Measurements from ENCODE around the gene LTBP1.

The LTBP1 gene

DNA sequence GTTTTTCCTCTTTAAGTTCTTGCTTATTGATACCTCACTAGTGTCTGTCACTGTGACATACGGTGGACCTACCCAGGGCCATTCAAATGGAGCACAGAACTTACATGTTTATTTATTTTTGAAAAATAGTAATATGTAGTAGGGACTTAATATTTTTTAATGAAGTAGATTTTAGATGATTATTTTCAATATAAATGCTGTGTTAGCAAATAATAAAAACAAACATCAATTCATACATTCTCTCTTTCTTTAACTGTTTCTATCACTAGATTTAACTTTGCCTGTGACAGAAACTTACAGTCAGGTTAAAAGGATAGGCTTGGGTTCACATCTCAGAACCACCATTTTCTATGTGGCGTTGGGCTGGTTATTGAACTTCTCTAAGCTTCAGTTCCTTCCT lies 345.3 kb downstream of the LTBP1 start:
- H3K9me3 Mint-ChIP-seq, result no peaks in the 10 kb centered on the region

DNA sequence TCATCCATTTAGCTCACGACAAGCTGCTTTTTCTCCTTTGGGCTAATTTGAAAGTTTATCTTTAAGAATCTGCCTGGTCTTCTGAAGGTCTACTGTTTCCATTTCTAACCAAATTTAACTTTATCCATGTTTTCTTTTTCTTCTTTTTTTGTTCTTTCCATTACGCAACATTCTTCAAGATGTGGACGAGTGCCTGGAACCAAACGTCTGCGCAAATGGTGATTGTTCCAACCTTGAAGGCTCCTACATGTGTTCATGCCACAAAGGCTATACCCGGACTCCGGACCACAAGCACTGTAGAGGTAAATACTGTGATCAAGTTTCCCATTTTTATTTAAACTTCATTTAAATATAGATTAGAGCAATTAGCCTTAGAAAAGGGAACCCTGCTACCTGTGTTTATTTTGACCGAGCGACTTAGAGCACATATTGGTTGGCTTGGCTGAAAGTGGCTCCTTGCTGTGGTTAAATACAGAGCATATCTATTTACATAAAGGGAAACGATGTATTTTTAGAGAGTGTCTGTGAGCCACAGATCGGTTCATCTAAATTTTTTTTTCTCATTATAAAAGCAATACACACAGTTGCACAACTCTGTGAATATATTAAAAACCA lies 346.3 kb downstream of the LTBP1 start:
- Mint-ChIP-seq H3K36me3 (no peaks in the 10 kb centered on the region), H3K9me3 (no peaks in the 10 kb centered on the region), H3K4me1 (peaks cover 6% of the 10 kb centered on the region), H3K27ac (no peak overlapping the region), H3K4me3 (no peak overlapping the region)
- DNase-seq (ENCODE audit: low spot score in 2 of 2), result no peak
- ATAC-seq, result no peak

More for the DNA sequence above, 345.3 kb downstream of the LTBP1 start:
- ATAC-seq (no peak), DNase-seq (ENCODE audit: low spot score in 2 of 2) (no peak)
- Mint-ChIP-seq H3K27ac (no peak overlapping the region), H3K4me3 (no peak overlapping the region), H3K36me3 (no peaks in the 10 kb centered on the region), H3K4me1 (peaks cover 6% of the 10 kb centered on the region)

DNA sequence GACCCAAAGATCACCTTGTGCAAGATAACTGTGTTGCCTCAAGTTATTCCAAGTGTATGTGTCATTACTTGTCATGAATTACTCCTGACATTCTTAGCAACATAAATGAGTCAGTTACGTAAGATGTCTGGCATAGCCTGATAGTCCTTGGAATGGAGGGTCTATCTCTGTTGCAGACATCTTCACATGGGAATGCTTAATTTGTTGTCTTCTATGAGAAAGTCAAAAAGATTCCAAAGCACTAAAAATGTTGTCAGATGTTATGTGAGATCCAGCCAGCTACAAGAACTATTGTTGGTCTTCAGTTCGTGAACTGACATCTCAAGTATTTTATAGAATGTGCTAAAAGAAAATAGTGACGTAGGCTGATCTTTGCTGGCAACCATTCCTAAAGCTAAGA lies 351.5 kb downstream of the LTBP1 start:
- Mint-ChIP-seq H3K4me1 (no peaks in the 10 kb centered on the region), H3K4me3 (no peak overlapping the region), H3K27ac (no peak overlapping the region), H3K9me3 (no peaks in the 10 kb centered on the region), H3K36me3 (no peaks in the 10 kb centered on the region)
- ATAC-seq, result no peak
- no peak for DNase-seq (ENCODE audit: low spot score in 2 of 2)

DNA sequence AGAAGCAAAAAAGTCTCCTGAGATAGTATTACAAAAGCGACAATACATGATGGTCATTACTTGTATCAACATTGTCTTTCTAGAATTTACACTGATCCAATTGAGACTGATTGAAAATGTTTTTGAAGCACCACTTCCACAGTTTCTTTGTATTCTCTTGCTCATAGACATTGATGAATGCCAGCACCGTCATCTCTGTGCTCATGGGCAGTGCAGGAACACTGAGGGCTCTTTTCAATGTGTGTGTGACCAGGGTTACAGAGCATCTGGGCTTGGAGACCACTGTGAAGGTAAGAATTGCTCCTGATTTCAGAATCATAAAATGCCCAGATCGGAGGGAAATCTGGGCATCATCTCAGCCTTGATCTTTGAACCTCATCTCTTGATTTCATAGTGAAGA lies 354.6 kb downstream of the LTBP1 start:
- DNase-seq (ENCODE audit: low spot score in 2 of 2) (no peak), ATAC-seq (no peak)
- Mint-ChIP-seq H3K36me3 (no peaks in the 10 kb centered on the region), H3K9me3 (no peaks in the 10 kb centered on the region), H3K4me3 (no peak overlapping the region), H3K27ac (no peak overlapping the region), H3K4me1 (no peaks in the 10 kb centered on the region)

DNA sequence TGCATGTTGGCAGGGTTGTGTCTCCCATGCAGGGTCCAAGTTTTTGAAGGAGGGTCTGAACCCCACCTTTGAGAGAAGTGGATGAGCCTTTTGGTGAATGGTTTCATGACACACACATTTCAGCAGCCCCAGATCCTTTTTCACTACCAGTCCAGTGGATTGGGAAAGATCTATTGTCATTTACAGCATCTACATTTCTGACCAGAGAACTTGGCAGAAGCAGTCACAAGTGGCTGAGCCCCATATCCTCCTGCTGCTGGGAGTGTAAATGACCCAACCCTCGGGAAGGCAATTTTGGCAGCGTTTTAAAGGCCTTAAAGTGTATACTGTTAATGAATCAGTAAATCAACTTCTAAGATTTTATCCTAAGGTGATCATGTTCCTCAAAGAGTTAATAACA lies 355.6 kb downstream of the LTBP1 start:
- ATAC-seq (no peak), DNase-seq (ENCODE audit: low spot score in 2 of 2) (no peak)
- no peaks in the 10 kb centered on the region for H3K4me1 Mint-ChIP-seq
- no peak overlapping the region for H3K4me3 Mint-ChIP-seq
- H3K9me3 Mint-ChIP-seq, result no peaks in the 10 kb centered on the region
- H3K36me3 Mint-ChIP-seq, result no peaks in the 10 kb centered on the region
- H3K27ac Mint-ChIP-seq, result no peak overlapping the region

DNA sequence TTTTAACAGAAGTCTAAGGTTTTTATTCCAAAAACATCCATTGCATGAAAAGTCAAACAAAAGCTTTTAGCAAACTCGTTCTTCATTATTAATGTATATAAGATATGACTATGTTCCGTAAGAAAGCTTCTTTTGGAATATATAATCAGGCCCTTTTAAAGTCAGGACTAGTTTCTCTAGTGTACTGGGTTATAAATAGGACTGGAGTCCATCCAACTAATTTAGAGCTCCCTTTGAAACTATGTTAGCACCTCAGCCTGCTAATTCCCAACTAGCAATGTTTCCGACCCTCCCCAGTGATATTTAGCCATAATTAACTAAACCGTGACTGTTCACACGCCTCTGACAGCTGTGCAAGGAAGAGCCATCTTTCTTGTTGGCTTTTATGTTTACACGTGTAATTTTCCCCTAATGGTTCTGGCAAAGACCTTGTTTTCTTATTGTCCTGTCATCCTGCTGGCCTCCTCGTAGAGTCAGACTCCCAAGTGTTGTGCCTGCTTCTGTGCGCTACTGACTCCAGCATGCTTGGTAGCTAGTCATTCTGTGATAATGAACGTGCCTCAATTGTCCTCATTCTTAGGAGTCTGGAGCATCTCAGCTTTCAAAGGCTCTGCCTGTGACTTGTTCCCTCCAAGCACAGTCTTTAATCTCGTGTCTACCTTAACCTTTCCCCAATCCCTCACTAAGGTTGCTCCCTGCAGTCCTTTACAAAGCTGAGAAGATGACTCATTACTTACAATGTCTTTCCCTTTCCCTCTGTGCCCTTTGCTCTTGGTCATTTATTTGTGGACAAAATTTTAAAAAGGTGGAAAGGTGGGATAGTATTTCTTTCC lies 357.5 kb downstream of the LTBP1 start:
- H3K27ac Mint-ChIP-seq, result no peak overlapping the region
- no peaks in the 10 kb centered on the region for H3K36me3 Mint-ChIP-seq
- H3K4me3 Mint-ChIP-seq, result no peak overlapping the region
- DNase-seq (ENCODE audit: low spot score in 2 of 2) (no peak), ATAC-seq (no peak)
- H3K9me3 Mint-ChIP-seq, result no peaks in the 10 kb centered on the region
- no peaks in the 10 kb centered on the region for H3K4me1 Mint-ChIP-seq

DNA sequence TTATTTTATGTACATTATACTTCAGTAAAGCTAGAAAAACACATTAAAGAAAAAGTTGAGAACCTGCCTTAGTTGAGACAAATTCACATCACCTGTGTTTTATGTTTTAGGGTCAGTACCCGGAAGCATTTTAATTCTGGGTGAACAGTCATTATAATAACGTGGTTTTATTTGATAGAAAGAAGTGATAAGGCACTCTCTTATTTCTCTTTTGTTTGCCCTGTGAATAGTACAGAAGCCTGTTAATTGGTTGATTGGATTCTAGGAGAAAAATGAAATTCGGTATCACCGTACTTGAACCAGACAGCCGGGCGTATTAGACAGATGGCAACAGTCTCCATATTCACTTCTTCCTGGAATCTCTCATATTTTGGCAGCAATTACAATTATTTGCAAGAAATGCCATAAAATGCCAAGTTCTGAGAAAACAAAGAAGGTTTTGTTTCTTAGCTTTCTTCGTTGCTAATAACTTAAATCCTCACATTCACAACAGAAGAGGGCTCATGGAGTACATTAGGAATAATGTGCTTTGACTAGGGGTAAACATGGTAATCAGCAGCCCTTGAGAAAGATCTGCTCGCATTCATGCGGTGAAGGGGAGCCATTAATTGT lies 361.0 kb downstream of the LTBP1 start:
- no peak overlapping the region for H3K27ac Mint-ChIP-seq
- no peaks in the 10 kb centered on the region for H3K9me3 Mint-ChIP-seq
- no peak overlapping the region for H3K4me3 Mint-ChIP-seq
- H3K36me3 Mint-ChIP-seq, result no peaks in the 10 kb centered on the region
- DNase-seq (ENCODE audit: low spot score in 2 of 2) (no peak), ATAC-seq (no peak)
- H3K4me1 Mint-ChIP-seq, result peaks cover 3% of the 10 kb centered on the region

DNA sequence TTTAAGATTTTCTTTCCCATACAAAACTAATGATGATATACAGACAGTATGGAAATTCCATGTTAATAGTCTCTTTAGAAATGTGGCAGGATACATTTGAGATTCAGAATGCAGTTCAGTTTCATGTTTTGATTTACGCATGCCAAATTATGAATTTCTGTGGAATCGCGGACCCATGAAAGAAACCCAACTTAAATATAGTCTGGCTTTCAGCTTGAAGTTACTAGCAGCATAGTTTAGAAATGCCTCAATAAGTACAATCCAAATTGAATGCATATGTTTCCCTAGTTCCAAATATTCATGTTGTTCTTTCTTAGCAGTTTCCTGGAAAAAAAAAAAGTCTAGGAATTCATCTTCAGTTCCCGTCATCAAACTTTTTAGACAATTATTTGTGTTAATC lies 365.6 kb downstream of the LTBP1 start:
- Mint-ChIP-seq H3K36me3 (no peaks in the 10 kb centered on the region), H3K4me1 (peaks cover 12% of the 10 kb centered on the region), H3K27ac (no peak overlapping the region), H3K9me3 (no peaks in the 10 kb centered on the region), H3K4me3 (no peak overlapping the region)
- no peak for ATAC-seq
- DNase-seq (ENCODE audit: low spot score in 2 of 2), result no peak

DNA sequence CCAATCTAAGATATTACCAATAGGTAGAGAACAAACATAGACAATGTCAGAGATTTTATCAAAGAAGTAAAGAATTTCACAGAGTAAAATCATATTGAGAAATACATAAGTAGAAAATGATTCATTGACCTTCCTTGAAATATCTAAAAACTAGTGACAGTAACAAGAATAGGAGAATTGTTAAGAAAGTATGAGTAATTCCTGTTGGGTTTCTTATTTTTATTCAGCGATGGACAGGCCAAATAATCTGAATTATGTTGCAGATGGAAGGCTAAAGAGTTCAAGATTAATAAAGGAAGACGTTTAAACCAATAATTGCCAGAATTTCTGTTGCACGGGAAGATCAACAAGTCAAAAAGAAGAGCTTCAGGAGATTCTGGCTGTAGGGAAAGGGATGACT lies 366.3 kb downstream of the LTBP1 start:
- H3K4me3 Mint-ChIP-seq, result no peak overlapping the region
- H3K4me1 Mint-ChIP-seq, result peaks cover 12% of the 10 kb centered on the region
- H3K36me3 Mint-ChIP-seq, result no peaks in the 10 kb centered on the region
- peak; percentile 61 for ATAC-seq
- H3K9me3 Mint-ChIP-seq, result no peaks in the 10 kb centered on the region
- H3K27ac Mint-ChIP-seq, result no peak overlapping the region
- no peak for DNase-seq (ENCODE audit: low spot score in 2 of 2)

DNA sequence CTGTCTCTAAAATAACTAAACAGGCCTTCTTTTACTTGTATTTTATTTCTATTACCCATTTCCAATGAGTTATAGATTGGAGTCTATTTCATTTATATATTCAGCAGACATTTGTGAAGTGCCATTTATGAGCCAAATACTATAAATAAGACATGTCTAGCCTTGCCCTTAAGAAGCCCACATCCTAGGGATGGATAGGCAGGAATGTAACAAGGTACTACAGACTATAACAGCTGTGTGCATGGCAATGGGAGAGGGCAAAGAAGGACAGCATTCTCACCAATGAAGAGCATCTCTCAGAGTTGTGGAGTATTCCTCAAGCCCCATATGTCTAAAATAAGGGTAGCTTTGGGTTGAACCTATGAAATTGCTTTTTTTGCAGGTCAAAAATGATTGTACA lies 367.8 kb downstream of the LTBP1 start:
- no peak overlapping the region for H3K27ac Mint-ChIP-seq
- ATAC-seq (no peak), DNase-seq (ENCODE audit: low spot score in 2 of 2) (no peak)
- no peaks in the 10 kb centered on the region for H3K9me3 Mint-ChIP-seq
- no peaks in the 10 kb centered on the region for H3K36me3 Mint-ChIP-seq
- peaks cover 12% of the 10 kb centered on the region for H3K4me1 Mint-ChIP-seq
- H3K4me3 Mint-ChIP-seq, result no peak overlapping the region

DNA sequence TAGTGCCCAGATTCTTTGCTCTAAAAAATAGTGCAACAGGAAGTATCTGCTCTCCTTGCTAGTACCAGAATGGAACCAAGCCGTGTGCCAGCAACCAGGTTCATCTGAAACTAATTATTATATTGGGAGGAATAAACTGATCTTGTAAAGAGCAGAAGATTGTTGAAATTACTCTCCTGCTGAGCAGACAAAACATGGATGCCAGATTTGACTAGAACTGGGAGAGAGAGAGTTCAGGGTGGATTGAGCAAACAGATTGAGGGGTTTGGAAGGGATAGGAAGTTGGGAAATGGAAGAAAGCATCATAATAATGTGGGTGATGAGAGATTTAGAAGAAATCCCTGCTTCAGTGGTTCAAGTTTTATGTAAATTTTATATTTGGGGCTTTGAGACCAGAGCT lies 369.6 kb downstream of the LTBP1 start:
- Mint-ChIP-seq H3K4me3 (no peak overlapping the region), H3K4me1 (peaks cover 27% of the 10 kb centered on the region), H3K36me3 (peaks cover 6% of the 10 kb centered on the region), H3K9me3 (no peaks in the 10 kb centered on the region), H3K27ac (no peak overlapping the region)
- DNase-seq (ENCODE audit: low spot score in 2 of 2) (no peak), ATAC-seq (no peak)

DNA sequence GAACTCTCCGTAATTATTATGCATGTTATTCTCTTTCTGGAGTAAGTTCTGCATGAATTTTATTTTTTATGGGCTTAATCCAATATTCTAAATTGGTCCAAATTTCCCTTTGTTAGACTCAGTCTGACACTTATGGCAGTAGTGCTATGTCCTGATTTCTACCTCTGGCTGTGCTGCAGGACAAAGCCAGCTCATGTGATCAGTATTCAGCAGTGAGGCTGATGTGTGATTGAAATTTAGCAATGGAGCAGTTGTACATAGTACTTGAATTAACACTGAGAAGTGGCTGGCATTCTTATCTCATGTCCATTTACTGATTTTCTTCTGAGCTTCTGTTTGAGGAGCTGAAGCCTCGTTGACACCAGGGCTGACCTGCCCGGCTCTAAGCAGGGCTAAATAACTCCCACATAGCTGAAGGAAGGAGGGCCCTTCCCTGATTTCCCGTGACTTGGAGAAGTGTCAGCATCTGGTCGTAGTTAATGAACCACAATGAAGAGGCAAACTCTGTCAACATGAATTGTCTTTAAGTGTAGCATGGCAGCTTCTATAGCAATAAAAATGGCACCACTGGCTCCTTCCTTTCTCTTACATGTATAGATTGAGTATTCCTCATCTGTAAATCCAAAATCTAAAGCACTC lies 370.7 kb downstream of the LTBP1 start:
- no peak for DNase-seq (ENCODE audit: low spot score in 2 of 2)
- Mint-ChIP-seq H3K27ac (no peak overlapping the region), H3K36me3 (peaks cover 6% of the 10 kb centered on the region), H3K4me3 (no peak overlapping the region), H3K9me3 (no peaks in the 10 kb centered on the region), H3K4me1 (peaks cover 37% of the 10 kb centered on the region)
- ATAC-seq, result no peak

DNA sequence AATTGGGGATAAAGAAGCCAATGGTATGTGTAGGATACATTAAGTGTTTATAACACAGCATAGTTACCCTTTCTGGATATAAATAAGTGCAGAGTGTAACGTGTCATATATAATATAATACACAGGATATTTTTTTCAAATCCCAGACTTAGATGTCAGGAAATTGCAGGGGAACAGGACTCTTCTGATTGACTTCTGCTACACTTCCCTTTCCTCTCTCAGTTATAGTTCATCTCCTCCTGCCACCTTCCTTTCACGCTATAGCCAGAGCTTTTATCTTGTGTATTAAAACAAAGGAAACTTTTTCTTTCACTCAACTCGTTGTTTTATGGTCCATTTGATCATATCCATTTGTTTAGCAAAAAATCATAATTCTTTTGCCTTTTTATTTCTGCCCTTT lies 371.7 kb downstream of the LTBP1 start:
- no peaks in the 10 kb centered on the region for H3K9me3 Mint-ChIP-seq

DNA sequence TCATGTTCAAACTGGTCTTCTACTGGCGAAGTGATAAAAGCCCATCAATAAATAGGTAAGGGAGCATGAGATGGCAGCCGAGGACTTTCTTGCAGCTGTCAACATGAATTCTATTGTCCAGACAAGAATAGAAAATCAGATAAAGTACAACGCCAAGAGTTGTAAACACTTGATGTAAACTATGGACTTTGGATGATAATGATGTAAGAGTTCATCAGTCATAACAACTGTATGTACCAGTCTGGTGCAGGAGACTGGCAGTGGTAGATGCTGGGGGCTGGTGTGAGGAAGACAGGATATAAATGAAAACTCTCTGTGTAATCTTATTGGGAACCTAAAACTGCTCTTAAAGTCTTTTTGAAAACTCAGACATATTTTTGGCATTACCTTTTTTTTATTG lies 373.8 kb downstream of the LTBP1 start:
- ATAC-seq, result no peak
- peak overlapping the region; percentile 42 for H3K4me3 Mint-ChIP-seq
- H3K9me3 Mint-ChIP-seq, result no peaks in the 10 kb centered on the region
- no peak for DNase-seq (ENCODE audit: low spot score in 2 of 2)
- H3K27ac Mint-ChIP-seq, result peak overlapping the region; percentile 87
- H3K4me1 Mint-ChIP-seq, result peaks cover 31% of the 10 kb centered on the region
- peaks cover 6% of the 10 kb centered on the region for H3K36me3 Mint-ChIP-seq

More for the DNA sequence above, 371.7 kb downstream of the LTBP1 start:
- no peak overlapping the region for H3K27ac Mint-ChIP-seq
- H3K4me3 Mint-ChIP-seq, result no peak overlapping the region
- H3K4me1 Mint-ChIP-seq, result peaks cover 34% of the 10 kb centered on the region
- ATAC-seq, result no peak
- peaks cover 6% of the 10 kb centered on the region for H3K36me3 Mint-ChIP-seq
- DNase-seq (ENCODE audit: low spot score in 2 of 2), result no peak

DNA sequence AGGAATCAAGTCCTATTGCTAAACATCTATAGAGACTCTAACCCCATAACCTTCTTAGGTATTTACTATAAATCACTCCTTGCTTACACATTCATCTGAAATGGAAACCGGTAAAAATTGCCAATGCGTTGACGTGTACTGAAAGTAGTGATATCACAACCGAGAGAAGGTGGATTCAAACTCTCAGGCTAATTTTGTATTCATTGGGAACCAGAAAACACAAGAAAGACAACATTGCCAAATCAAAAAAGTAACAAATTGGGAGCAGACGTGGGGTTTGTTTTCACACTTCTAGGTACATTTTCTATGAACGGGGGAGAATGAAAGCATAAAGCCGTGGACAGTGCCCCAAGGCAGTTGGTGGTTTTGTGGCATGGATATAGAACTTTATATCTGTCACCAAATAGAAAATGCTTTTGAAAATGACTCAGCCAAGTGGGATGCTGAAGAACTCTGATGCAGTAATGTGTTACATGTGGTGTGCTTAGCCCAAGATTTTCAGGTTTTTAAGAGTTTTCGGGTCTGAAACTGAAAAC lies 374.6 kb downstream of the LTBP1 start:
- DNase-seq (ENCODE audit: low spot score in 2 of 2) (peak; percentile 24 to 71), ATAC-seq (peak; percentile 94)
- H3K36me3 Mint-ChIP-seq, result peaks cover 6% of the 10 kb centered on the region
- H3K27ac Mint-ChIP-seq, result peak overlapping the region; percentile 87
- peak overlapping the region; percentile 42 for H3K4me3 Mint-ChIP-seq
- H3K4me1 Mint-ChIP-seq, result peaks cover 31% of the 10 kb centered on the region
- H3K9me3 Mint-ChIP-seq, result no peaks in the 10 kb centered on the region
